PFSK-1 (cell line): ENCODE results near the gene RHOJ.

Source experiments
- FOXP2 ChIP-seq: optimal IDR thresholded peaks from 2 replicates; pipeline ENCODE3; 2011; ENCODE audit warnings: borderline replicate concordance, control low read depth, inconsistent platforms; ENCODE audit not compliant: insufficient read depth; ENCODE audit errors: extremely low read length, extremely low read depth
- POLR2AphosphoS5 ChIP-seq: IDR thresholded peaks from 2 replicates; pipeline ENCODE4 v1.6.1; 2012; ENCODE audit warnings: low read depth, mild to moderate bottlenecking, control low read depth, low read length, moderate library complexity
- REST ChIP-seq, 2 experiments: IDR thresholded peaks; 2 replicates each; pipeline versions ENCODE4 v1.6.1 to v1.8.0; 2011 to 2012; ENCODE audit warnings: low read depth in 2 of 2, low read length in 2 of 2, control low read depth in 1 of 2, inconsistent platforms in 1 of 2, mild to moderate bottlenecking in 1 of 2, moderate library complexity in 1 of 2; ENCODE audit not compliant: insufficient read depth in 1 of 2
- SIN3A ChIP-seq: IDR thresholded peaks from 2 replicates; pipeline ENCODE4 v1.6.1; 2012; ENCODE audit warnings: mild to moderate bottlenecking, low read length, moderate library complexity, borderline replicate concordance; ENCODE audit not compliant: insufficient read depth
- TAF1 ChIP-seq: IDR thresholded peaks from 2 replicates; pipeline ENCODE4 v1.6.1; 2012; ENCODE audit warnings: low read length, control low read depth, borderline replicate concordance; ENCODE audit not compliant: insufficient read depth

The RHOJ gene

GRCh38 chr14:63297372-63298063, 93.3 kb downstream of the RHOJ start:
- TF ChIP-seq TAF1 (no peak), SIN3A (no peak), FOXP2 (no peak), REST (IDR thresholded peaks at IDR 0.05; ENCODE audit: insufficient read depth in 1 of 2, low read depth in 2 of 2, low read length in 2 of 2) (no peak), POLR2AphosphoS5 (no peak)

GRCh38 chr14:63299351-63300110, 95.3 kb downstream of the RHOJ start:
- TF ChIP-seq TAF1 (no peak), FOXP2 (no peak), REST (IDR thresholded peaks at IDR 0.05; ENCODE audit: insufficient read depth in 1 of 2, low read depth in 2 of 2, low read length in 2 of 2) (no peak), SIN3A (no peak), POLR2AphosphoS5 (no peak)

GRCh38 chr14:63300854-63301253, 96.6 kb downstream of the RHOJ start:
- no peak for TF ChIP-seq FOXP2
- no peak for TF ChIP-seq REST (IDR thresholded peaks at IDR 0.05; ENCODE audit: insufficient read depth in 1 of 2, low read depth in 2 of 2, low read length in 2 of 2)
- TF ChIP-seq TAF1: no peak
- TF ChIP-seq POLR2AphosphoS5: no peak
- no peak for TF ChIP-seq SIN3A

GRCh38 chr14:63301891-63302534, 97.8 kb downstream of the RHOJ start:
- TF ChIP-seq REST (IDR thresholded peaks at IDR 0.05; ENCODE audit: insufficient read depth in 1 of 2, low read depth in 2 of 2, low read length in 2 of 2) (no peak), TAF1 (no peak), POLR2AphosphoS5 (no peak), SIN3A (no peak), FOXP2 (no peak)
